Measurements from ENCODE around the gene ATG5.

DNA sequence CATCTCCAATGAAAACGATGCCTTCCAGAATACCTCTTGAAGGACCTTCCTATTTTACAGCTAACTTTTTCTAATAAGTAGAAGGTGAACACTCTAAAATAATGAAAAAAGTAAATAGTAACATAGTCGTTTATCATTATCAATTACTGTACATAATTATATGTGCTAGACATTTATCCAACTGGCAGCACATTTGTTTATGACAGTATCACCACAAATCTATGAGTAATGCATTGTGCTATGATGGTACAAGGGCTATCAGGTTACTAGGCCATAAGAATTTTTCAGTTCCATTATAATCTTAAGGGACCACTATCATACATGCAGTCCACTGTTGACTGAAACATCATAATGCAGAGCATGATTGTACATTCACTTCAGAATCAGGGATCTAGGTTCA, 68.4 kb downstream of the ATG5 start:
- TF ChIP-seq POLR2AphosphoS5 (IDR thresholded peaks at IDR 0.05; ENCODE audit: low read depth, low read length): no peak
- no peak for TF ChIP-seq SIN3A (IDR thresholded peaks at IDR 0.05; ENCODE audit: borderline replicate concordance, insufficient read depth, low read length)
- TF ChIP-seq, protein P1, sequence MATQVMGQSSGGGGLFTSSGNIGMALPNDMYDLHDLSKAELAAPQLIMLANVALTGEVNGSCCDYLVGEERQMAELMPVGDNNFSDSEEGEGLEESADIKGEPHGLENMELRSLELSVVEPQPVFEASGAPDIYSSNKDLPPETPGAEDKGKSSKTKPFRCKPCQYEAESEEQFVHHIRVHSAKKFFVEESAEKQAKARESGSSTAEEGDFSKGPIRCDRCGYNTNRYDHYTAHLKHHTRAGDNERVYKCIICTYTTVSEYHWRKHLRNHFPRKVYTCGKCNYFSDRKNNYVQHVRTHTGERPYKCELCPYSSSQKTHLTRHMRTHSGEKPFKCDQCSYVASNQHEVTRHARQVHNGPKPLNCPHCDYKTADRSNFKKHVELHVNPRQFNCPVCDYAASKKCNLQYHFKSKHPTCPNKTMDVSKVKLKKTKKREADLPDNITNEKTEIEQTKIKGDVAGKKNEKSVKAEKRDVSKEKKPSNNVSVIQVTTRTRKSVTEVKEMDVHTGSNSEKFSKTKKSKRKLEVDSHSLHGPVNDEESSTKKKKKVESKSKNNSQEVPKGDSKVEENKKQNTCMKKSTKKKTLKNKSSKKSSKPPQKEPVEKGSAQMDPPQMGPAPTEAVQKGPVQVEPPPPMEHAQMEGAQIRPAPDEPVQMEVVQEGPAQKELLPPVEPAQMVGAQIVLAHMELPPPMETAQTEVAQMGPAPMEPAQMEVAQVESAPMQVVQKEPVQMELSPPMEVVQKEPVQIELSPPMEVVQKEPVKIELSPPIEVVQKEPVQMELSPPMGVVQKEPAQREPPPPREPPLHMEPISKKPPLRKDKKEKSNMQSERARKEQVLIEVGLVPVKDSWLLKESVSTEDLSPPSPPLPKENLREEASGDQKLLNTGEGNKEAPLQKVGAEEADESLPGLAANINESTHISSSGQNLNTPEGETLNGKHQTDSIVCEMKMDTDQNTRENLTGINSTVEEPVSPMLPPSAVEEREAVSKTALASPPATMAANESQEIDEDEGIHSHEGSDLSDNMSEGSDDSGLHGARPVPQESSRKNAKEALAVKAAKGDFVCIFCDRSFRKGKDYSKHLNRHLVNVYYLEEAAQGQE (IDR thresholded peaks at IDR 0.05; ENCODE audit: insufficient read depth in 1 of 2, low read depth in 2 of 2, low read length in 2 of 2): no peak
- TF ChIP-seq TAF1 (IDR thresholded peaks at IDR 0.05; ENCODE audit: borderline replicate concordance, insufficient read depth, low read length): no peak
- no peak for TF ChIP-seq FOXP2 (optimal IDR thresholded peaks at IDR 0.05; ENCODE audit: borderline replicate concordance, extremely low read depth, extremely low read length, insufficient read depth)
